ENCODE measurements around the gene FBXL7. TPM values are rescaled to one million over a fixed set of nuclear protein-coding genes. Genes with fewer than 3 reads are reported as not detected.

Gene FBXL7
- total and polyA plus RNA-seq, 7 experiments from 2014 or later: not detected

GRCh38 chr5:15679161-15679560 is 179.2 kb downstream of the FBXL7 start:
- Mint-ChIP-seq H3K4me1 (no peaks in the 10 kb centered on the region), H3K27ac (no peak overlapping the region), H3K4me3 (no peak overlapping the region), H3K36me3 (no peaks in the 10 kb centered on the region), H3K27me3 (no peaks in the 10 kb centered on the region), H3K9me3 (peaks cover 0 to 10% (median 0%) of the 10 kb centered on the region in 11 donors)
- no peak overlapping the region for H3K4me3 ChIP-seq (ENCODE audit: low read length)
- intact Hi-C loops (cut with micrococcal nuclease): loop anchor here in 1 of 2 donors (10.0 kb wide), 1 partner anchor 186 kb away; no protein-coding TSS in a partner anchor
- CTCF ChIA-PET: no interaction called here
- H3K27me3 ChIP-seq (ENCODE audit: control insufficient read depth in 2 of 2, insufficient read depth in 2 of 2, low read length in 2 of 2): no peaks in the 10 kb centered on the region
- H3K27ac ChIP-seq (ENCODE audit: low read depth, low read length): no peak overlapping the region
- POLR2A ChIA-PET: no interaction called here
- DNase-seq (no peak), ATAC-seq (no peak)
- H3K9me3 ChIP-seq (ENCODE audit: control insufficient read depth in 2 of 3, low read length in 3 of 3): no peaks in the 10 kb centered on the region
- no peaks in the 10 kb centered on the region for H3K36me3 ChIP-seq (ENCODE audit: control insufficient read depth in 2 of 3, insufficient read depth in 3 of 3, low read length in 3 of 3)
- no peaks in the 10 kb centered on the region for H3K4me1 ChIP-seq (ENCODE audit: control insufficient read depth in 2 of 2, insufficient read depth in 2 of 2, low read length in 2 of 2)

- ATAC-seq (no peak), DNase-seq (no peak)
- ChIA-PET POLR2A (no interaction called here), CTCF (no interaction called here)
- Histone ChIP-seq H3K4me1 (ENCODE audit: control insufficient read depth in 2 of 2, insufficient read depth in 2 of 2, low read length in 2 of 2) (no peaks in the 10 kb centered on the region), H3K27me3 (ENCODE audit: control insufficient read depth in 2 of 2, insufficient read depth in 2 of 2, low read length in 2 of 2) (no peaks in the 10 kb centered on the region), H3K36me3 (ENCODE audit: control insufficient read depth in 2 of 3, insufficient read depth in 3 of 3, low read length in 3 of 3) (no peaks in the 10 kb centered on the region), H3K27ac (ENCODE audit: low read depth, low read length) (no peak overlapping the region), H3K4me3 (ENCODE audit: low read length) (no peak overlapping the region), H3K9me3 (ENCODE audit: control insufficient read depth in 2 of 3, low read length in 3 of 3) (no peaks in the 10 kb centered on the region)
- intact Hi-C loops (cut with micrococcal nuclease): no loop called here
- Mint-ChIP-seq H3K9me3 (peaks cover 0 to 10% (median 3%) of the 10 kb centered on the region in 11 donors), H3K27me3 (no peaks in the 10 kb centered on the region), H3K4me1 (no peaks in the 10 kb centered on the region), H3K27ac (no peak overlapping the region), H3K4me3 (no peak overlapping the region), H3K36me3 (no peaks in the 10 kb centered on the region)
Observed at GRCh38 chr5:15680455-15680854, 180.5 kb downstream of the FBXL7 start.

GRCh38 chr5:15682122-15682521 is 182.1 kb downstream of the FBXL7 start:
- H3K27ac Mint-ChIP-seq: no peak overlapping the region
- CTCF ChIA-PET: no interaction called here
- no peaks in the 10 kb centered on the region for H3K36me3 Mint-ChIP-seq
- H3K4me1 Mint-ChIP-seq: no peaks in the 10 kb centered on the region
- no peaks in the 10 kb centered on the region for H3K27me3 Mint-ChIP-seq
- no peak overlapping the region for H3K4me3 Mint-ChIP-seq
- no peak for ATAC-seq
- intact Hi-C loops (cut with micrococcal nuclease): no loop called here
- H3K4me1 ChIP-seq (ENCODE audit: control insufficient read depth in 2 of 2, insufficient read depth in 2 of 2, low read length in 2 of 2): no peaks in the 10 kb centered on the region
- DNase-seq: no peak
- H3K9me3 Mint-ChIP-seq: peaks cover 0 to 9% (median 3%) of the 10 kb centered on the region in 11 donors
- H3K9me3 ChIP-seq (ENCODE audit: control insufficient read depth in 2 of 3, low read length in 3 of 3): no peaks in the 10 kb centered on the region
- POLR2A ChIA-PET: no interaction called here
- no peak overlapping the region for H3K4me3 ChIP-seq (ENCODE audit: low read length)
- H3K36me3 ChIP-seq (ENCODE audit: control insufficient read depth in 2 of 3, insufficient read depth in 3 of 3, low read length in 3 of 3): no peaks in the 10 kb centered on the region
- H3K27ac ChIP-seq (ENCODE audit: low read depth, low read length): no peak overlapping the region
- no peaks in the 10 kb centered on the region for H3K27me3 ChIP-seq (ENCODE audit: control insufficient read depth in 2 of 2, insufficient read depth in 2 of 2, low read length in 2 of 2)

GRCh38 chr5:15682566-15682965 is 182.6 kb downstream of the FBXL7 start:
- Histone ChIP-seq H3K9me3 (ENCODE audit: control insufficient read depth in 2 of 3, low read length in 3 of 3) (no peaks in the 10 kb centered on the region), H3K4me3 (ENCODE audit: low read length) (no peak overlapping the region), H3K27ac (ENCODE audit: low read depth, low read length) (no peak overlapping the region), H3K4me1 (ENCODE audit: control insufficient read depth in 2 of 2, insufficient read depth in 2 of 2, low read length in 2 of 2) (no peaks in the 10 kb centered on the region), H3K36me3 (ENCODE audit: control insufficient read depth in 2 of 3, insufficient read depth in 3 of 3, low read length in 3 of 3) (no peaks in the 10 kb centered on the region), H3K27me3 (ENCODE audit: control insufficient read depth in 2 of 2, insufficient read depth in 2 of 2, low read length in 2 of 2) (no peaks in the 10 kb centered on the region)
- no peak overlapping the region for H3K4me3 Mint-ChIP-seq
- no peaks in the 10 kb centered on the region for H3K4me1 Mint-ChIP-seq
- peaks cover 0 to 9% (median 2%) of the 10 kb centered on the region in 11 donors for H3K9me3 Mint-ChIP-seq
- DNase-seq: no peak
- no peak overlapping the region for H3K27ac Mint-ChIP-seq
- no peaks in the 10 kb centered on the region for H3K27me3 Mint-ChIP-seq
- ChIA-PET CTCF (no interaction called here), POLR2A (no interaction called here)
- intact Hi-C loops (cut with micrococcal nuclease): no loop called here
- H3K36me3 Mint-ChIP-seq: no peaks in the 10 kb centered on the region
- no peak for ATAC-seq

- H3K4me3 Mint-ChIP-seq: no peak overlapping the region
- CTCF ChIA-PET: no interaction called here
- H3K4me1 ChIP-seq (ENCODE audit: control insufficient read depth in 2 of 2, insufficient read depth in 2 of 2, low read length in 2 of 2): no peaks in the 10 kb centered on the region
- H3K9me3 ChIP-seq (ENCODE audit: control insufficient read depth in 2 of 3, low read length in 3 of 3): no peaks in the 10 kb centered on the region
- H3K4me3 ChIP-seq (ENCODE audit: low read length): no peak overlapping the region
- no peak overlapping the region for H3K27ac ChIP-seq (ENCODE audit: low read depth, low read length)
- H3K4me1 Mint-ChIP-seq: no peaks in the 10 kb centered on the region
- intact Hi-C loops (cut with micrococcal nuclease): no loop called here
- DNase-seq (no peak), ATAC-seq (no peak)
- POLR2A ChIA-PET: no interaction called here
- H3K27me3 ChIP-seq (ENCODE audit: control insufficient read depth in 2 of 2, insufficient read depth in 2 of 2, low read length in 2 of 2): no peaks in the 10 kb centered on the region
- no peaks in the 10 kb centered on the region for H3K36me3 ChIP-seq (ENCODE audit: control insufficient read depth in 2 of 3, insufficient read depth in 3 of 3, low read length in 3 of 3)
- H3K36me3 Mint-ChIP-seq: no peaks in the 10 kb centered on the region
- no peaks in the 10 kb centered on the region for H3K27me3 Mint-ChIP-seq
- H3K27ac Mint-ChIP-seq: no peak overlapping the region
- H3K9me3 Mint-ChIP-seq: peaks cover 0 to 9% (median under 1%) of the 10 kb centered on the region in 11 donors
Observed at GRCh38 chr5:15683332-15683731, 183.4 kb downstream of the FBXL7 start.

- Mint-ChIP-seq H3K4me3 (no peak overlapping the region), H3K27ac (no peak overlapping the region), H3K27me3 (no peaks in the 10 kb centered on the region), H3K36me3 (no peaks in the 10 kb centered on the region), H3K4me1 (peaks cover 0 to 2% (median 0%) of the 10 kb centered on the region in 7 donors), H3K9me3 (peaks cover 0 to 13% (median 2%) of the 10 kb centered on the region in 11 donors)
- ChIA-PET POLR2A (no interaction called here), CTCF (no interaction called here)
- Histone ChIP-seq H3K36me3 (ENCODE audit: control insufficient read depth in 2 of 3, insufficient read depth in 3 of 3, low read length in 3 of 3) (no peaks in the 10 kb centered on the region), H3K27ac (ENCODE audit: low read depth, low read length) (no peak overlapping the region), H3K27me3 (ENCODE audit: control insufficient read depth in 2 of 2, insufficient read depth in 2 of 2, low read length in 2 of 2) (no peaks in the 10 kb centered on the region), H3K4me3 (ENCODE audit: low read length) (no peak overlapping the region), H3K9me3 (ENCODE audit: control insufficient read depth in 2 of 3, low read length in 3 of 3) (no peaks in the 10 kb centered on the region), H3K4me1 (ENCODE audit: control insufficient read depth in 2 of 2, insufficient read depth in 2 of 2, low read length in 2 of 2) (no peaks in the 10 kb centered on the region)
- intact Hi-C loops (cut with micrococcal nuclease): no loop called here
- ATAC-seq: no peak
- no peak for DNase-seq
Observed at GRCh38 chr5:15687401-15687800, 187.4 kb downstream of the FBXL7 start.

- Mint-ChIP-seq H3K9me3 (peaks cover 0 to 11% (median 2%) of the 10 kb centered on the region in 11 donors), H3K36me3 (no peaks in the 10 kb centered on the region), H3K4me1 (peaks cover 0 to 2% (median 0%) of the 10 kb centered on the region in 7 donors), H3K27ac (no peak overlapping the region), H3K27me3 (no peaks in the 10 kb centered on the region), H3K4me3 (no peak overlapping the region)
- Histone ChIP-seq H3K27me3 (ENCODE audit: control insufficient read depth in 2 of 2, insufficient read depth in 2 of 2, low read length in 2 of 2) (no peaks in the 10 kb centered on the region), H3K27ac (ENCODE audit: low read depth, low read length) (no peak overlapping the region), H3K4me1 (ENCODE audit: control insufficient read depth in 2 of 2, insufficient read depth in 2 of 2, low read length in 2 of 2) (no peaks in the 10 kb centered on the region), H3K9me3 (ENCODE audit: control insufficient read depth in 2 of 3, low read length in 3 of 3) (no peaks in the 10 kb centered on the region), H3K36me3 (ENCODE audit: control insufficient read depth in 2 of 3, insufficient read depth in 3 of 3, low read length in 3 of 3) (no peaks in the 10 kb centered on the region), H3K4me3 (ENCODE audit: low read length) (no peak overlapping the region)
- ATAC-seq (no peak), DNase-seq (no peak)
- ChIA-PET CTCF (no interaction called here), POLR2A (no interaction called here)
- intact Hi-C loops (cut with micrococcal nuclease): no loop called here
Observed at GRCh38 chr5:15689836-15690235, 189.9 kb downstream of the FBXL7 start.

Data from naive thymus-derived CD4-positive, alpha-beta T cell (primary cell).